ENCODE results near the gene STEAP2. TPM values are rescaled to one million over a fixed set of nuclear protein-coding genes. Genes with fewer than 3 reads are reported as not detected.
"Not testable (repeated sequence)": the region's sequence is repeated elsewhere in the genome, so short reads cannot be mapped to it uniquely, and the experiment has no call there.

The STEAP2 gene
- polyA plus RNA-seq, 3 donors, result not detected

GRCh38 chr7:90251304-90251635 lies 39.7 kb downstream of the STEAP2 start:
- Histone ChIP-seq H2AFZ (ENCODE audit: insufficient read depth, low read depth, low read length, poor library complexity, severe bottlenecking) (no peak overlapping the region), H3K79me2 (ENCODE audit: insufficient read depth, low read length) (no peaks in the 10 kb centered on the region), H3K27me3 (ENCODE audit: control insufficient read depth in 2 of 2, insufficient read depth in 2 of 2, low read length in 2 of 2) (peaks cover 9 to 11% of the 10 kb centered on the region in 2 donors), H3K27ac (ENCODE audit: low read depth in 1 of 2, low read length in 2 of 2) (no peak overlapping the region), H3K9me3 (replicated peaks in 1 of 2; ENCODE audit: control insufficient read depth in 1 of 2, insufficient read depth in 1 of 2, low read length in 2 of 2) (no peaks in the 10 kb centered on the region), H3K36me3 (replicated peaks in 1 of 2; ENCODE audit: control insufficient read depth in 1 of 2, insufficient read depth in 2 of 2, low read length in 2 of 2) (no peaks in the 10 kb centered on the region), H3K4me3 (replicated peaks in 1 of 3; ENCODE audit: low read depth in 2 of 3, low read length in 3 of 3) (no peak overlapping the region), H3K9ac (ENCODE audit: insufficient read depth, low read length, poor library complexity, severe bottlenecking) (no peak overlapping the region), H3K4me2 (replicated peaks; ENCODE audit: extremely low read depth, low read length, poor library complexity, severe bottlenecking) (no peak overlapping the region), H4K20me1 (ENCODE audit: insufficient read depth, low read length) (no peaks in the 10 kb centered on the region), H3K4me1 (ENCODE audit: control insufficient read depth in 1 of 2, insufficient read depth in 2 of 2, low read length in 2 of 2) (no peaks in the 10 kb centered on the region)
- Mint-ChIP-seq H3K36me3 (no peaks in the 10 kb centered on the region), H3K9me3 (peaks cover 0 to 7% (median 2%) of the 10 kb centered on the region in 7 donors), H3K27ac (no peak overlapping the region), H3K4me3 (no peak overlapping the region), H3K4me1 (peaks cover 1% of the 10 kb centered on the region), H3K27me3 (ENCODE audit: low read depth in 3 of 3) (peaks cover 9 to 25% (median 15%) of the 10 kb centered on the region in 3 donors)
- intact Hi-C loops (cut with micrococcal nuclease), result no loop called here
- 86% methylated on average over 1 of the region's 1 CpG for WGBS (ENCODE audit: insufficient coverage)
- no peak for DNase-seq
- TF ChIP-seq CTCF (IDR thresholded peaks at IDR 0.05), result no peak

GRCh38 chr7:90256011-90256410 lies 44.5 kb downstream of the STEAP2 start:
- WGBS (ENCODE audit: insufficient coverage), result 100% methylated on average over 3 of the region's 5 CpGs
- H3K27me3 Mint-ChIP-seq (ENCODE audit: low read depth in 3 of 3), result not testable (repeated sequence)

More at GRCh38 chr7:90256011-90256410, 44.5 kb downstream of the STEAP2 start:
- H3K79me2 ChIP-seq (ENCODE audit: insufficient read depth, low read length); H3K9me3 Mint-ChIP-seq; H3K4me1 ChIP-seq (ENCODE audit: control insufficient read depth in 1 of 2, insufficient read depth in 2 of 2, low read length in 2 of 2); H3K36me3 Mint-ChIP-seq; H3K36me3 ChIP-seq (replicated peaks in 1 of 2; ENCODE audit: control insufficient read depth in 1 of 2, insufficient read depth in 2 of 2, low read length in 2 of 2); H3K27ac Mint-ChIP-seq; intact Hi-C loops (cut with micrococcal nuclease); H2AFZ ChIP-seq (ENCODE audit: insufficient read depth, low read depth, low read length, poor library complexity, severe bottlenecking); H3K4me3 Mint-ChIP-seq; H4K20me1 ChIP-seq (ENCODE audit: insufficient read depth, low read length); H3K4me3 ChIP-seq (replicated peaks in 1 of 3; ENCODE audit: low read depth in 2 of 3, low read length in 3 of 3); H3K27me3 ChIP-seq (ENCODE audit: control insufficient read depth in 2 of 2, insufficient read depth in 2 of 2, low read length in 2 of 2); H3K9me3 ChIP-seq (replicated peaks in 1 of 2; ENCODE audit: control insufficient read depth in 1 of 2, insufficient read depth in 1 of 2, low read length in 2 of 2); H3K4me2 ChIP-seq (replicated peaks; ENCODE audit: extremely low read depth, low read length, poor library complexity, severe bottlenecking); H3K9ac ChIP-seq (ENCODE audit: insufficient read depth, low read length, poor library complexity, severe bottlenecking); DNase-seq; H3K27ac ChIP-seq (ENCODE audit: low read depth in 1 of 2, low read length in 2 of 2); H3K4me1 Mint-ChIP-seq: not testable (repeated sequence)
